GM21529 (cell line): Measurements from ENCODE around the gene RNF224.

Source experiments
- ATAC-seq: cut with Tn5 transposase; IDR thresholded peaks from one replicate; pipeline ENCODE4 v1.9.1; 2021; ENCODE audit not compliant: unreplicated experiment

Gene RNF224

GRCh38 chr9:137227054-137227852, at the start of gene RNF224:
Gene RNF224 (plus strand): TSS chr9:137227502. CDS start chr9:137228336, 834 bp downstream.
- no peak for ATAC-seq

GRCh38 chr9:137178201-137178938, 48.9 kb upstream of the RNF224 start:
- no peak for ATAC-seq

GRCh38 chr9:137178939-137179630, 48.2 kb upstream of the RNF224 start:
- no peak for ATAC-seq

GRCh38 chr9:137179761-137180160, 47.5 kb upstream of the RNF224 start:
- no peak for ATAC-seq

DNA sequence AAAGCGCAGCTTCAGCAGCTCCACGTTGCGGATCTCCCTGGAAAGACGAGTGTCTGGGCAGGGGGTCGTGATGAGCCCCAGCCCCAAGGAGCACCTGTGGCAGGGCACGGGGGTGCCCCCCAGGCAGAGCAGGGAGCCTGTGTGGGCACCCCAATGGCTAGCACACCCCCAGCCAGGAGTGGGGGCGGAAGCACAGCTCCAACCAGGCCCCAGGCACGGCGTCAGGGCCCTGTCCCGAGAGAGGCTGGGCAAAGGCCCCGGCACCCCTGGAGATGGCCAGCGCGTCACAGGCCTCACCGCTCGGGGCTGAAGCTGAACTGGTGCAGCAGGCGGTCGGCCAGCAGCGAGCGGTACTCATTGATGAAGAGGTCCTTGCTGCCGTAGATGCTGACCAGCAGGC, 46.8 kb upstream of the RNF224 start:
- ATAC-seq: no peak

GRCh38 chr9:137181680-137182079, 45.6 kb upstream of the RNF224 start:
- no peak for ATAC-seq

GRCh38 chr9:137182836-137183235, 44.5 kb upstream of the RNF224 start:
- no peak for ATAC-seq

GRCh38 chr9:137183980-137184595, 43.2 kb upstream of the RNF224 start:
- no peak for ATAC-seq

GRCh38 chr9:137184881-137185660, 42.2 kb upstream of the RNF224 start:
- ATAC-seq: no peak

- ATAC-seq: no peak
Measured at GRCh38 chr9:137185921-137186320, 41.4 kb upstream of the RNF224 start.

DNA sequence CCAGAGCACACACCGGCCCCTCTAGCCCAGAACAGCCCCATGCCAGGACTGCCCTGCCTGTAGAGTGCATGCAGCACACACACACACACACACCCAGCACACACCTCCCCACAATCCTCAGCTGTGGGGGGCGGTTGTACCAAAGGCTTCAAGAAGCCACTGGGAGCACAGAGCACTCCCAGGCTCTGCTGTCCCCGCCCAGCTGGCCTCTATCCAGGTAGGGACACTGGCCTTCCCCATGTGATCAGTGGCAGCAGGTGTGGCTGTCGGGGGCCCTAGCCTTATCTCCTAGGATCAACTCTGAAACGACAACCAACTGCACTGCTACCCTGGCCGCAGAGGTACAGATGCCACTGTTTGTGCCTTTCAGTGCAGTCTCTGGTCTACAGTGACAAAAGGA, 40.9 kb upstream of the RNF224 start:
- ATAC-seq: no peak

DNA sequence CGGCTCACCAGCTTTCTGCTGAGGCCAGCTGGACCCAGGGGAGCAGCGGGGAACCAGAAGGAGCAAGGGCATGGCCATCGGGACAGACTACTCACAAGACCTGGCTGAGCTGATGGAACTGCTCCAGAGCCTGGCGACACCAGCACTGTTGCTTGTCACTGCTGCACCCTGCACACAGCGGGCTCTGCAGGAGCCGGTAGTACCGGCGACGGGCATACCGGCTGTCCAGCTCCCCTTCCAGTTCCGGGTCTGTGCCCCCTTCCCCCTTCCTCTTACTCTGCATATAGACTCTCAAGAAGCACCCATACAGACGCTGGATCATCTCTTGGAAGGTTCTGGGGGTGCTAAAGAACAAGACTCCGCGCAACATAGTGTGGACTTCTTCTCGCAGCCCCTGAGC, 39.9 kb upstream of the RNF224 start:
- no peak for ATAC-seq

DNA sequence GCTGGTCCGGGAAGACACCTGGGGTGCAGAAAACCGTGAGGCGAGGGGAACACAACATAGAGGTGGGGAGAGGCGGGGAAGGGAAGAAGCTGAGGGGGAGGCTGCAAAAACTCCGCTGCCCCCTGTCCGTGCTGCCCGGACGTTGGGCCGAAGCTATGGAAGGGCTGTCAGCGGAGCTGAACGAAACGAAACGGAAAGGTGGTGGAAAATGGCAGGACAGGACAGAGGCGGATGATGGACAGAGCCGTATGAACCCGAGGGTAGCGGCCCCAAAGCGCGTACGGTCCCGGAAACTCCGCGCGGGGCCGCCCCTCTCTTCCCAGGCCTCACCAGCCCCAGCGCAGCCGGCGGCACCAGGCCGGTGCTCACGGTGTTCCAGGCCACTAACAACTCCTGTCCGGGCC, 39.2 kb upstream of the RNF224 start:
- ATAC-seq: no peak

DNA sequence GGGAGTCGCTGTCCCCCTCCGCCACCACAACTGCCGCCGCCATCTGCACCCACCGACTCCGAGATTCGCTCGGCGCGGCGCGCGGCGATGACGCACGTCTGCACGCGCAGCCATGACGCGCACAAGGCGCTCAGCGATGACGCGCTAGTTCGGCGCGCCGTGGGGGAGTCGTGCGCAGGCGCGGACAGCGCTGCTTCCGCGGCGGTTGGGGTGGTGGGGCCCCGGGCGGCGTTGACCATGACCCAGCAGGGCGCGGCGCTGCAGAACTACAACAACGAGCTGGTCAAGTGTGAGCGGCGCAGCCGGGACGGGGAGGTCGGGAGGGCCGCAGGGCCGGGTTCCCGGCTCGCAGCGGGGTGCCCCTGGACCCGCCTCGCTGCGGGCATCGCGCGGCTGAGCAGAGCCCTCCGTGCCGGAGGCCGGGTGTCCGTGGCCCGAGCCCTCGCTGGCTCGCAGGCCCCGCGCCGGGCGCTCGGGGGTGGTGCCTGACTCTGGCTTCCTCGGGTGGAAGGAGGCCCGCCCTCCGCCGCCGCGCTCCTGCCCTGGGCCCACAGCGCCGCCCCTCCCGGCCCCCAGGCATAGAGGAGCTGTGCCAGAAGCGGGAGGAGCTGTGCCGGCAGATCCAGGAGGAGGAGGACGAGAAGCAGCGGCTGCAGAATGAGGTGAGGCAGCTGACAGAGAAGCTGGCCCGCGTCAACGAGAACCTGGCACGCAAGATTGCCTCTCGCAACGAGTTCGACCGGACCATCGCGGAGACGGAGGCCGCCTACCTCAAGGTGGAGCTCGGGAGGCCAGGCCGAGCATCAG, 38.6 kb upstream of the RNF224 start, which contains the start of the genes ANAPC2 and SSNA1:
TSS of gene ANAPC2 (minus strand) at position 71 of the 807 bp plus-strand sequence. CDS start at position 43, 28 bp downstream.
TSS of gene SSNA1 (plus strand) at position 187 of the 807 bp plus-strand sequence. CDS start at position 238, 51 bp downstream.
- ATAC-seq: peak; percentile 68

- no peak for ATAC-seq
Measured at GRCh38 chr9:137189297-137190295, 37.7 kb upstream of the RNF224 start.

DNA sequence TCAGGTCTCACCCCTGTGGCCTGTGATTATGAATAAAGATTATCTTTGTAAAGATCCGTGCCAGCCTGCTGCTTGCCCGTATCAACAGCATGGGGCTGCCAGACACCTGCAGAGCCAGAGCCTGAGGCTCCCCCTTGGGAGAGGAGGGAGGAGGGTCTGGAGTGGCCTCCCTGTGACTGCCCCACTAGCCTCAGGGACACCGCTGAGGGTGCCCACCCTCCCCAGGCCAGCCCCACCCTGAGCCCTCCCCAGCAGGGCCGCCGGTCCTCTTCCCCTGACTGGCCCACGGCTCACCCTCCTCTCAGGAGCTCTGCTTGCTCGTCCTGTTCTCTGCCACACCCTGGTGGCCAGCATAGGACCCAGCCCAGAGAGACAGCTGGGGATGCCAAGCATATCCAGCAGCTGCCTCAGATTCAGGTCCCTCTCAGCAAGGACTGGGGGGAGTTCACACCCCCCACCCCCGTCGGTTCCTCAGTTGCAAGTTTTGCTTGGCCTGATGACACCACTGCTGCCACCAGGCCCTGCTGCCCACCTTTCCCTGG, 36.9 kb upstream of the RNF224 start:
- no peak for ATAC-seq

DNA sequence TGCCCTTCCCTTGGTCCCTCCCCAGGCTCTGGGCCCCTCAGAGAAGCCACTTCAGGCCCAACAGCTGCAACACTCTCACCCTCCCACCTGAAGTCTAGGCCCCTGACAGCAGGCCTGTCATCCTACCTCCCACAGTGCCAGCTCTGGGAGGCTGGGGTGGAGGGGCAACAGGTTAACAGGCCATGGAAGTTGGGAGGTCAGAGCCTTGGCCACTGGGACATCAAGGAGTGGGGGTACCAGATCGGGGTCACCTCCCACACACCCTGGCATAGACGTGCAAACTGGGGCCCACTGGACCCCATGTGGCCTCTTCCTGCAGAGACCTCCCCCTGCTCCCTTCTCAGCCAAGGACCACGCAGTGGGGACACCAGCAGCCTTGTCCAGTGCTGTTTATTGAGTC, 36.1 kb upstream of the RNF224 start:
- ATAC-seq: no peak
